SK-N-SH treated with all-trans-retinoic acid at 6 μM for 48 hours (cell line): Measurements from ENCODE around the gene ABCC5.
"Not testable (repeated sequence)": the region's sequence is repeated elsewhere in the genome, so short reads cannot be mapped to it uniquely, and the experiment has no call there.

Experiments
- ATAC-seq: fragments of 200-7000 bp; cut with Tn5 transposase; 3 replicates; pipeline ENCODE4 v1.9.1; 2020; ENCODE audit warnings: mild to moderate bottlenecking, moderate library complexity
- BACH2 ChIP-seq: fragments of 250-450 bp; sonication (Bioruptor Pico); IDR thresholded peaks from 2 replicates; pipeline ENCODE4 v1.9.0; 2021; ENCODE audit warnings: mild to moderate bottlenecking, borderline replicate concordance
- CSDC2 ChIP-seq: fragments of 250-450 bp; sonication (Bioruptor Pico); IDR thresholded peaks from 2 replicates; pipeline ENCODE4 v1.5.0; 2020; ENCODE audit warnings: mild to moderate bottlenecking, moderate library complexity
- CSRNP3 ChIP-seq: fragments of 250-450 bp; sonication (Bioruptor Pico); IDR thresholded peaks from 2 replicates; pipeline ENCODE4 v1.5.1; 2021; ENCODE audit warnings: mild to moderate bottlenecking, moderate library complexity
- ESRRG ChIP-seq: fragments of 250-450 bp; sonication (Bioruptor Pico); IDR thresholded peaks from 2 replicates; pipeline ENCODE4 v1.6.1; 2021; ENCODE audit warnings: mild to moderate bottlenecking
- GLIS3 ChIP-seq: fragments of 250-450 bp; sonication (Bioruptor Pico); IDR thresholded peaks from 2 replicates; pipeline ENCODE4 v1.5.0; 2020; ENCODE audit warnings: mild to moderate bottlenecking, moderate library complexity
- ISL1 ChIP-seq: fragments of 250-450 bp; sonication (Bioruptor Pico); IDR thresholded peaks from 2 replicates; pipeline ENCODE4 v2.1.2; 2022; ENCODE audit warnings: mild to moderate bottlenecking, moderate library complexity
- OSR1 ChIP-seq: fragments of 250-450 bp; sonication (Bioruptor Pico); IDR thresholded peaks from 2 replicates; pipeline ENCODE4 v1.8.0; 2022; ENCODE audit warnings: moderate library complexity, mild to moderate bottlenecking, inconsistent platforms
- PATZ1 ChIP-seq: fragments of 250-450 bp; sonication (Bioruptor Pico); IDR thresholded peaks from 2 replicates; pipeline ENCODE4 v1.8.0; 2020; ENCODE audit warnings: mild to moderate bottlenecking, moderate library complexity, borderline replicate concordance
- PPARA ChIP-seq: fragments of 250-450 bp; sonication (Bioruptor Pico); IDR thresholded peaks from 2 replicates; pipeline ENCODE4 v1.5.0; 2020; ENCODE audit warnings: mild to moderate bottlenecking, borderline replicate concordance
- RARB ChIP-seq: fragments of 250-450 bp; sonication (Bioruptor Pico); IDR thresholded peaks from 2 replicates; pipeline ENCODE4 v1.8.0; 2021; ENCODE audit warnings: mild to moderate bottlenecking, moderate library complexity
- TCF4 ChIP-seq: fragments of 250-450 bp; sonication (Bioruptor Pico); IDR thresholded peaks from 2 replicates; pipeline ENCODE4 v1.8.0; 2021; ENCODE audit warnings: mild to moderate bottlenecking, moderate library complexity, borderline replicate concordance
- TOX ChIP-seq: fragments of 250-450 bp; sonication (Bioruptor Pico); IDR thresholded peaks from 2 replicates; pipeline ENCODE4 v1.8.0; 2021; ENCODE audit warnings: mild to moderate bottlenecking, moderate library complexity, borderline replicate concordance
- TSHZ2 ChIP-seq: fragments of 250-450 bp; sonication (Bioruptor Pico); IDR thresholded peaks from 2 replicates; pipeline ENCODE4 v1.5.0; 2020; ENCODE audit warnings: mild to moderate bottlenecking, moderate library complexity
- ZC3H10 ChIP-seq: fragments of 250-450 bp; sonication (Bioruptor Pico); IDR thresholded peaks from 2 replicates; pipeline ENCODE4 v1.5.1; 2021; ENCODE audit warnings: mild to moderate bottlenecking, moderate library complexity
- ZFP3 ChIP-seq: fragments of 250-450 bp; sonication (Bioruptor Pico); IDR thresholded peaks from 2 replicates; pipeline ENCODE4 v1.5.0; 2020; ENCODE audit warnings: mild to moderate bottlenecking, moderate library complexity
- ZFP30 ChIP-seq: fragments of 450-650 bp; formaldehyde crosslinking; IDR thresholded peaks from 2 replicates; pipeline ENCODE4 v1.5.0; 2022; ENCODE audit warnings: mild to moderate bottlenecking, moderate library complexity
- ZNF565 ChIP-seq: fragments of 450-650 bp; formaldehyde crosslinking; conservative IDR thresholded peaks from 2 replicates; pipeline ENCODE4 v1.5.0; 2020; ENCODE audit warnings: low read depth, mild to moderate bottlenecking, moderate library complexity
- ZNF70 ChIP-seq: fragments of 450-650 bp; formaldehyde crosslinking; IDR thresholded peaks from 2 replicates; pipeline ENCODE4 v1.5.0; 2020; ENCODE audit warnings: mild to moderate bottlenecking, moderate library complexity
- ZNF8 ChIP-seq: fragments of 450-650 bp; formaldehyde crosslinking; IDR thresholded peaks from 2 replicates; pipeline ENCODE4 v1.5.0; 2020; ENCODE audit warnings: mild to moderate bottlenecking, moderate library complexity
- TF ChIP-seq, protein P1 (sequence below): fragments of 250-450 bp; sonication (Bioruptor Pico); IDR thresholded peaks from 2 replicates; pipeline ENCODE4 v1.5.1; 2020; ENCODE audit warnings: low read depth, mild to moderate bottlenecking, moderate library complexity

ABCC5 gene

DNA sequence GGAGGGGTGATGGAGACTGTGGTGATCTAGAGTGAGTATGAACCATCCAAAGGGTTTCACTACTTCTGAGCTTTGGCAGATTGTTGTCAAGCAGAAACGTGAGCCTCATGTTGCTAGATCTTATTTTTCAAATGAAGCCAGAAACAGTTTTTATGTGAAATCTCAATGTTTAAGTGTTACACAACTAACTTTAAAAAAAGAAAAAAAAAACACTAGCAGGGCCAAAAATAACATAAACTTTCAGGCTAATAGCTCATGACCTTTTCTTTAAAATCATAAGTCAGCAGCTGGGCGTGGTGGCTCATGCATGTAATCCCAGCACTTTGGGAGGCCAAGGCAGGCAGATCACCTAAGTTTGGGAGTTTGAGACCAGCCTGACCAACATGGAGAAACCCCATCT, 11.8 kb upstream of the ABCC5 start:
- no peak for ATAC-seq
- TF ChIP-seq, protein P1, sequence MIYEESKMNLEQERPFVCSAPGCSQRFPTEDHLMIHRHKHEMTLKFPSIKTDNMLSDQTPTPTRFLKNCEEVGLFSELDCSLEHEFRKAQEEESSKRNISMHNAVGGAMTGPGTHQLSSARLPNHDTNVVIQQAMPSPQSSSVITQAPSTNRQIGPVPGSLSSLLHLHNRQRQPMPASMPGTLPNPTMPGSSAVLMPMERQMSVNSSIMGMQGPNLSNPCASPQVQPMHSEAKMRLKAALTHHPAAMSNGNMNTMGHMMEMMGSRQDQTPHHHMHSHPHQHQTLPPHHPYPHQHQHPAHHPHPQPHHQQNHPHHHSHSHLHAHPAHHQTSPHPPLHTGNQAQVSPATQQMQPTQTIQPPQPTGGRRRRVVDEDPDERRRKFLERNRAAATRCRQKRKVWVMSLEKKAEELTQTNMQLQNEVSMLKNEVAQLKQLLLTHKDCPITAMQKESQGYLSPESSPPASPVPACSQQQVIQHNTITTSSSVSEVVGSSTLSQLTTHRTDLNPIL (CRISPR knock-in tag) = no peak
- TF ChIP-seq ZNF8 (CRISPR knock-in tag) = no peak
- TF ChIP-seq ZFP3 (CRISPR knock-in tag) = no peak
- no peak for TF ChIP-seq PATZ1 (CRISPR knock-in tag)
- TF ChIP-seq ESRRG (CRISPR knock-in tag) = no peak
- TF ChIP-seq TCF4 (CRISPR knock-in tag) = no peak
- TF ChIP-seq CSRNP3 = no peak
- no peak for TF ChIP-seq PPARA
- no peak for TF ChIP-seq BACH2 (CRISPR knock-in tag)
- TF ChIP-seq OSR1 (CRISPR knock-in tag) = no peak
- no peak for TF ChIP-seq ZNF565 (CRISPR knock-in tag)
- TF ChIP-seq ZC3H10 (CRISPR knock-in tag) = no peak
- no peak for TF ChIP-seq RARB (CRISPR knock-in tag)

DNA sequence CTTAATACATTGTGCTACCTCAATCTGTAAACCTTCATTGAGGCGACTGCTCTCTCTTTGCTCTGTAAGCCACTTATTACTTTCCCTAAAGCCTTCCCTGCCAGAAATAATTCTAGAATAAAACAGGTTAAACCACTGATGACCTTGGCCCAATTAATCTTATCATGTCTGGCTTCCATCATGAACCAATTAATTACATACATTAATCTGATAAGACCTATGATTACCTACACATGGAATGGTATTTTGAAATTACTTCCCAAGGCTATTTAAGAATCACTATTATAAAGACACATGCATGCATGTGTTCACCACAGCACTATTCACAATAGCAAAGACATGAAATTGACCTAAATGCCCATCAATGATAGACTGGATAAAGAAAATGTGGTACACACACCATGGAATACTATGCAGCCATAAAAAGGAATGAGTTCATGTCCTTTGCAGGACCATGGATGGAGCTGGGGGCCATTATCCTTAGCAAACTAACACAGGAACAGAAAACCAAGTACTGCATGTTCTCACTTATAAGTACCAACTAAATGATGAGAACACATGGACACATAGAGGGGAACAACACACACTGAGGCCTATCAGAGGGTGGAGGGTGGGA, 10.7 kb upstream of the ABCC5 start:
- ATAC-seq = not testable (repeated sequence)
- TF ChIP-seq ZNF8 (CRISPR knock-in tag) = peak; percentile 53; the same call in 1 of the 2 replicates
- TF ChIP-seq TCF4 (CRISPR knock-in tag) = peak; percentile 70

DNA sequence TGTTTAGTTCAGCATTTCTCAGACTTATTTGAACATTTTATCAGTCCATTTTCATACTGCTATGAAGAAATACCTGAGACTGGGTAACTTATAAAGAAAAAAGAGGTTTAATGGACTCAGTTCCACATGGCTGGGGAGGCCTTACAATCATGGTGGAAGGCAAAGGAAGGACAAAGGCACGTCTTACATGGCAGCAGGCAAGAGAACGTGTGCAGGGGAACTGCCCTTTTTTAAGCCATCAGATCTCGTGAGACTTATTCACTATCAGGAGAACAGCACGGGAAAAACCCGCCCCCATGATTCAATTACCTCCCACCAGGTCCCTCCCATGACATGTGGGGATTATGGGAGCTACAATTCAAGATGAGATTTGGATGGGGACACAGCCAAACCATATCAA, 7.6 kb upstream of the ABCC5 start:
- ATAC-seq = not testable (repeated sequence)

DNA sequence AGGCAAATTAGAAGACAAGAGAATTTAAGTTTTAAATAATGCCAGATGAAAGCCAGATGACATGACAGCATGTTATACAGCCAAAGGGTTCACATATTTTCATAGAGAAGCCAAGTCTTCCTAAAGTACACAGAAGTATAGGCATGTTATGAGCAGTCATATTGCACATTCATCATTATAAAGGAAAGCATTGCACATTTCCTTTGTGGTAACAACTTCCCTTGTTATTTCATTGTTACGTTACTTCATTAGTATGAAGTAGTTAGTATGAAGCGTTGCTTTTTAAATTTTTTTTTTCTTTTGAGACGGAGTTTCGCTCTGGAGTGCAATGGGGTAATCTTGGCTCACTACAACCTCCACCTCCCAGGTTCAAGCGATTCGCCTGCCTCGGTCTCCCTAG, 4.6 kb upstream of the ABCC5 start:
- TF ChIP-seq ZNF565 (CRISPR knock-in tag) (no peak), ISL1 (no peak), OSR1 (CRISPR knock-in tag) (no peak), ZFP3 (CRISPR knock-in tag) (no peak), TOX (CRISPR knock-in tag) (no peak), TCF4 (CRISPR knock-in tag) (no peak), CSDC2 (CRISPR knock-in tag) (no peak), ZFP30 (no peak), ZNF70 (CRISPR knock-in tag) (no peak), PPARA (no peak), GLIS3 (no peak)
- TF ChIP-seq, protein P1 (CRISPR knock-in tag) = no peak
- TF ChIP-seq, all 23 proteins: peak for 0
- ATAC-seq = no peak

- TF ChIP-seq ZFP3 (CRISPR knock-in tag) (0 out of 2 replicates have a peak, but pooled peaks have one; percentile 38), ESRRG (CRISPR knock-in tag) (no peak), TSHZ2 (CRISPR knock-in tag) (no peak), CSRNP3 (no peak)
- ATAC-seq = no peak
These were observed 815 bp upstream of the ABCC5 start for GRCh38 chr3:184018424-184018973.
